ENCODE results near the gene PDE6H.

Gene PDE6H

DNA sequence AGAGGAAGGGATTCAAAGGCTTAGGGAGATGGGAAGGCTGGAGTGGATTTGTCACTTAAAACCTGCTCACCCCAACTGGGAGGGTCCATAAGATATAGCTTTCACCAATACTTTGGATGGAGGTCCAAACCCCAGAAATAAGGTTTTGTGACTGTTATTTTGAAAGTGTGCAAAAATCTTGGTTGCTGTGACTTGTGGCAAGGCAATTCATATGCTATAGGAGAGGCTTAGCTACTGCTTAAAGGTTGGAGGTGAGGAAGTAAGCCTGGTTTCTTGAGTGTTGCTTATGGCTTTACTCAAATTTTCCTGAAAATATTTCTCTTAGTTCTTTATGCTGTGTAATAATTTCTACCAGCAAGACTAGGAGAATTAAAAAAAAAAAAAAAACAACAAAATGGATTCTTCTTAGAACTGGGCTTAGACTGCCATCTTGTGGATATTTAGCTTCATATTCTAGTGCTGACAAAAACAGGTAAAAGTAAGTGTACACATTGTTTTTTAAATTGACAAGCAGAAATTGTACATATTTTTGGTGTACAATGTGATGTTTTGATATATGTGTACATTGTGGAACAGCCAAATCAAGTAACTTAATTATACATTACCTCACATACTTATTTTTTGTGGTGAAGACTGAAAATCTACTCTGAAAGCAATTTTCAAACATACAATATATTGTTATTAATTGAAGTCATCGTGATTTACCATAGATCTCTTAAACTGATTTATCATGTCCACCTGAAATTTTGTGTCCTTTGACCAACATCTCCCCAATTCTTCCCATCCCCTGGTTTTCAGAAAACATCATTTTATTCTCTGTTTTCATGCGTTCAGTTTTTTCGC lies 23.0 kb downstream of the PDE6H start:
- no peaks in the 10 kb centered on the region for H3K36me3 Mint-ChIP-seq
- peak overlapping the region; percentile 35 for H3K4me3 Mint-ChIP-seq
- peak overlapping the region; percentile 59 for H3K27ac Mint-ChIP-seq
- no peaks in the 10 kb centered on the region for H3K9me3 Mint-ChIP-seq (ENCODE audit: low read depth)
- H3K27me3 Mint-ChIP-seq = no peaks in the 10 kb centered on the region
- H3K4me1 Mint-ChIP-seq (ENCODE audit: low read depth) = peaks cover 31% of the 10 kb centered on the region

- H3K27ac Mint-ChIP-seq = no peak overlapping the region
- no peak overlapping the region for H3K4me3 Mint-ChIP-seq
- H3K27me3 Mint-ChIP-seq = no peaks in the 10 kb centered on the region
- H3K36me3 Mint-ChIP-seq = no peaks in the 10 kb centered on the region
- peaks cover 28% of the 10 kb centered on the region for H3K4me1 Mint-ChIP-seq (ENCODE audit: low read depth)
- no peaks in the 10 kb centered on the region for H3K9me3 Mint-ChIP-seq (ENCODE audit: low read depth)
These were observed 25.2 kb downstream of the PDE6H start for GRCh38 chr12:14997998-14998397.

- Mint-ChIP-seq H3K9me3 (ENCODE audit: low read depth) (no peaks in the 10 kb centered on the region), H3K4me3 (no peak overlapping the region), H3K27ac (no peak overlapping the region), H3K27me3 (no peaks in the 10 kb centered on the region), H3K4me1 (ENCODE audit: low read depth) (peaks cover 18% of the 10 kb centered on the region), H3K36me3 (no peaks in the 10 kb centered on the region)
These were observed 26.3 kb downstream of the PDE6H start for GRCh38 chr12:14999021-14999694.

GRCh38 chr12:14999695-15000365 lies 27.0 kb downstream of the PDE6H start:
- H3K27me3 Mint-ChIP-seq = no peaks in the 10 kb centered on the region
- no peaks in the 10 kb centered on the region for H3K36me3 Mint-ChIP-seq
- H3K9me3 Mint-ChIP-seq (ENCODE audit: low read depth) = no peaks in the 10 kb centered on the region
- no peak overlapping the region for H3K4me3 Mint-ChIP-seq
- H3K27ac Mint-ChIP-seq = no peak overlapping the region
- H3K4me1 Mint-ChIP-seq (ENCODE audit: low read depth) = peaks cover 11% of the 10 kb centered on the region

GRCh38 chr12:15000575-15000974 lies 27.7 kb downstream of the PDE6H start:
- Mint-ChIP-seq H3K4me3 (no peak overlapping the region), H3K9me3 (ENCODE audit: low read depth) (no peaks in the 10 kb centered on the region), H3K27me3 (peaks cover under 1% of the 10 kb centered on the region), H3K4me1 (ENCODE audit: low read depth) (peaks cover 4% of the 10 kb centered on the region), H3K36me3 (no peaks in the 10 kb centered on the region), H3K27ac (no peak overlapping the region)

- no peaks in the 10 kb centered on the region for H3K36me3 Mint-ChIP-seq
- no peak overlapping the region for H3K4me3 Mint-ChIP-seq
- H3K4me1 Mint-ChIP-seq (ENCODE audit: low read depth) = no peaks in the 10 kb centered on the region
- peaks cover 8% of the 10 kb centered on the region for H3K27me3 Mint-ChIP-seq
- H3K27ac Mint-ChIP-seq = no peak overlapping the region
- no peaks in the 10 kb centered on the region for H3K9me3 Mint-ChIP-seq (ENCODE audit: low read depth)
These were observed 29.0 kb downstream of the PDE6H start for GRCh38 chr12:15001733-15002382.

- no peak overlapping the region for H3K4me3 Mint-ChIP-seq
- peaks cover 13% of the 10 kb centered on the region for H3K27me3 Mint-ChIP-seq
- no peak overlapping the region for H3K27ac Mint-ChIP-seq
- H3K36me3 Mint-ChIP-seq = no peaks in the 10 kb centered on the region
- no peaks in the 10 kb centered on the region for H3K4me1 Mint-ChIP-seq (ENCODE audit: low read depth)
- no peaks in the 10 kb centered on the region for H3K9me3 Mint-ChIP-seq (ENCODE audit: low read depth)
These were observed 31.6 kb downstream of the PDE6H start for GRCh38 chr12:15004421-15004820.

GRCh38 chr12:15005064-15005463 lies 32.2 kb downstream of the PDE6H start:
- Mint-ChIP-seq H3K36me3 (no peaks in the 10 kb centered on the region), H3K27me3 (peaks cover 16% of the 10 kb centered on the region), H3K4me1 (ENCODE audit: low read depth) (no peaks in the 10 kb centered on the region), H3K27ac (no peak overlapping the region), H3K9me3 (ENCODE audit: low read depth) (no peaks in the 10 kb centered on the region), H3K4me3 (no peak overlapping the region)

DNA sequence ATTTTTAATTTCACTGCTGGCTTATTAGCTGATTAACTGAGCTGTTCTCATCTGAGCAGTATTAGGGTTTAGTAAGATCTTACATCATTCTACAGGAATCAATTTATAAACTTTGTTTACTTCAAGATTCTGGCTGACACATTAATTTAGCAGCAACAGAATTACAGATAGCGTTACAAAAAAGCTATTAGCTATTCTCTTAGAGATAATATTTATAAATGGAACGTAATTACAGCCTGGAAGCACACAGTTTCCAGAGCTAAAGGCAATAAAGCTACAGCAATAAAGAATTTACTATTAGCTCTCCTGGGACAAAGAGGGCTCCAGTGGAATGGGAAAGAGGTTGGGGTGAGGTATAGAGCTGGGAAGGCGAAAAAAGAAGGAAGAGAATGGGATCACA lies 34.7 kb downstream of the PDE6H start:
- H3K9me3 Mint-ChIP-seq (ENCODE audit: low read depth) = no peaks in the 10 kb centered on the region
- no peaks in the 10 kb centered on the region for H3K36me3 Mint-ChIP-seq
- no peak overlapping the region for H3K4me3 Mint-ChIP-seq
- no peak overlapping the region for H3K27ac Mint-ChIP-seq
- H3K27me3 Mint-ChIP-seq = peaks cover 16% of the 10 kb centered on the region
- H3K4me1 Mint-ChIP-seq (ENCODE audit: low read depth) = no peaks in the 10 kb centered on the region

DNA sequence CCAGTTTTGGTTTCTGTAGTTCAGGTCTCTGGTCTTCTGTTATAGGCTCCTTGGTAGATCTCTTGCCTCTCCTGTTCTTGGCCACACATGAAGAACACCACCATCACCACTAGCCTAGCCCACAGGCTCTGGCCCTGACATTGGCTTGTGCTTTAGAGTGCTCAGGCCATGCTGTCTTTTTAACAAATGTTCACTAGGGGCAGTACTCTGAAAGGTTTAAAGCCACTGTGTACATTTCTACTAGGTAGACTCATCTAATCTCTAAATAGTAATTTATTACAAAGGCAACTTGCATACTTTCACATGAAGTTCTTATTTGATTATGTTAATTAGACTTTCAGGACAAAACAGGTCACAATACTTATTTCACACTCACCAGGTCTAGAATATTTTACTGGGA lies 38.3 kb downstream of the PDE6H start:
- H3K27me3 Mint-ChIP-seq = peaks cover 14% of the 10 kb centered on the region
- no peak overlapping the region for H3K27ac Mint-ChIP-seq
- no peaks in the 10 kb centered on the region for H3K36me3 Mint-ChIP-seq
- no peaks in the 10 kb centered on the region for H3K9me3 Mint-ChIP-seq (ENCODE audit: low read depth)
- no peak overlapping the region for H3K4me3 Mint-ChIP-seq
- H3K4me1 Mint-ChIP-seq (ENCODE audit: low read depth) = no peaks in the 10 kb centered on the region

- no peaks in the 10 kb centered on the region for H3K36me3 Mint-ChIP-seq
- no peaks in the 10 kb centered on the region for H3K4me1 Mint-ChIP-seq (ENCODE audit: low read depth)
- no peak overlapping the region for H3K27ac Mint-ChIP-seq
- H3K9me3 Mint-ChIP-seq (ENCODE audit: low read depth) = no peaks in the 10 kb centered on the region
- H3K27me3 Mint-ChIP-seq = peaks cover 10% of the 10 kb centered on the region
- H3K4me3 Mint-ChIP-seq = no peak overlapping the region
These were observed 40.9 kb downstream of the PDE6H start for GRCh38 chr12:15013634-15014179.

- H3K27me3 Mint-ChIP-seq = peaks cover 2% of the 10 kb centered on the region
- H3K27ac Mint-ChIP-seq = no peak overlapping the region
- H3K4me1 Mint-ChIP-seq (ENCODE audit: low read depth) = no peaks in the 10 kb centered on the region
- no peaks in the 10 kb centered on the region for H3K36me3 Mint-ChIP-seq
- no peaks in the 10 kb centered on the region for H3K9me3 Mint-ChIP-seq (ENCODE audit: low read depth)
- H3K4me3 Mint-ChIP-seq = no peak overlapping the region
These were observed 41.9 kb downstream of the PDE6H start for GRCh38 chr12:15014708-15015107.

DNA sequence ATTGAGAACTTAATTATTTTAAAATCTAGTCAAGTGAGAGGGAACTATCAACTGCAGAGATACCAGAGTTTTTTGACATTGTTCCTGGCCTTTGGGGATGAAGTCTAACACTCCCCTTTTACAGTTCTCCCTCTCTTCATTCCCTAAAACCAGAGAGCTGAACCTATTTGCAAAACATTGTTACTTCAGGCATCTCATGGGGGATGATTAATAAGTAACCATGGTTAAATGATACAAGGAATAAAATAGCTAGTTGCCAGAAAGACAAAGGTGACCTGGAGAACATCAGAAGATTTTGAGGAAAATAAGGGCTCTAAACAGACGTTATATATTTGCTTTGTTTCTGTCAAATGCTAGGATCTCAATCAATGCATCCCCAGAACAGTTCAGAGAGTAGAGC lies 42.3 kb downstream of the PDE6H start:
- no peaks in the 10 kb centered on the region for H3K9me3 Mint-ChIP-seq (ENCODE audit: low read depth)
- no peaks in the 10 kb centered on the region for H3K4me1 Mint-ChIP-seq (ENCODE audit: low read depth)
- H3K36me3 Mint-ChIP-seq = no peaks in the 10 kb centered on the region
- H3K27me3 Mint-ChIP-seq = peaks cover 2% of the 10 kb centered on the region
- no peak overlapping the region for H3K4me3 Mint-ChIP-seq
- H3K27ac Mint-ChIP-seq = no peak overlapping the region

GRCh38 chr12:15020156-15020555 lies 47.3 kb downstream of the PDE6H start:
- Mint-ChIP-seq H3K36me3 (no peaks in the 10 kb centered on the region), H3K4me1 (ENCODE audit: low read depth) (no peaks in the 10 kb centered on the region), H3K4me3 (no peak overlapping the region), H3K9me3 (ENCODE audit: low read depth) (no peaks in the 10 kb centered on the region), H3K27ac (no peak overlapping the region), H3K27me3 (peaks cover 4% of the 10 kb centered on the region)

Measured in activated naive CD8-positive, alpha-beta T cell (primary cell).